ENCODE results near the gene SRM.

SRM gene

DNA sequence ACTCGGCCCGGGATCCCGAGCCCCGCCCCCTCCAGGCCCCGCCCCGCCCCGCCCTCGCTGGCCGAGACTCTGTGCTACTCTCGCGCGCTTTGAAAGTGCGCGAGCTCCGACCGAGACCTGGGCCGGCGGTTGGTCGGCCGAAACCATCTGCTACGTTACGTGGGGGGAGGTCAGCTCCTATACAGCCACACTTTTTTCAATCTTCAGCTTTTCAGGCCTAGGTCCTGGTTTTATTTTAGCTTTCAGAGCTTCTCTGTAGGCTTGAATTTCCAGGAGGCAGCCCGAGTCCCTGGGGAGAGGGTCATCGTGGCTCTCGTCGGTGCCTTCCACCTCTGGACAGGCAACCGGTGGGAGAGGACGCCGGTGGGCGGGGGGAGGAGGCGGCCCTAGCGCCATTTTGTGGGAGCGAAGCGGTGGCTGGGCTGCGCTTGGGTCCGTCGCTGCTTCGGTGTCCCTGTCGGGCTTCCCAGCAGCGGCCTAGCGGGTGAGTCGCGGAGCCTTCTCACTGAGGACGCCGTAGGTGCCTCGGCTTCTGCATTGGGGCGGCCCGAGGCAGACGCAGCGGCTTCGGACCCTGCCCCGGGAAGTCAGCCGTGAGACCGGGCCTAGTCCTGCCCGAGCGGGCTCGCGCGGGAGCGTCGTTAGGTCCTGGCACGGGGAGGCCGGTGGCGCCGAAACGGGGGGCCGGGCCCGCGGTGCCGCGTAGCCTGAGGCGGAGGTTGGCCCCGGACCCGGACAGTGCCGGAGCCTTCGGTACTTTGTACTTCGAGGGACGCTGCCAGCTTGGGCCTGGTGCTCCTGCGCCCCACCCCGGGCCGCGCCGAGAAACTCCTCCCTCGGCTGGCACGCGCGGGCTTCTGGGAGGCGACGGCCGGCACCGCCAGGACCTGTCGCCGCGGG, 47.3 kb downstream of the SRM start, which contains the start of gene TARDBP:
TARDBP (plus strand) TSS at position 395 of the 900 bp plus-strand sequence. CDS start 1,074 bp downstream, outside the sequence.
- peak; percentile 97 for DNase-seq

Measured in activated effector memory CD4-positive, alpha-beta T cell treated with anti-CD3 and anti-CD28 coated beads, Interleukin-2, amount 50 U/mL, for 16 hours (primary cell).